GM23338 (cell line): ENCODE data around the gene ADGRF3. TPM values are rescaled to one million over a fixed set of nuclear protein-coding genes. Genes with fewer than 3 reads are reported as not detected.

ENCODE experiments used
- ATAC-seq: fragments of 200-7000 bp; cut with Tn5 transposase; 3 replicates; pipeline ENCODE4 v1.9.1; 2020
- DNase-seq: peaks from one replicate; pipeline ENCODE4 v3.0.0-alpha.2; 2015; ENCODE audit warnings: low spot score
- H2AFZ ChIP-seq: fragments of 200-600 bp; sonication (generic); 2 replicates; pipeline ENCODE4 v1.8.0; 2016; ENCODE audit warnings: antibody characterized with exemption, mild to moderate bottlenecking, moderate library complexity
- H3F3A ChIP-seq: fragments of 200-600 bp; sonication (generic); replicated peaks from 2 replicates; pipeline ENCODE4 v1.8.0; 2017; ENCODE audit warnings: antibody characterized with exemption, mixed run types, low read depth
- H3K27ac ChIP-seq: fragments of 200-600 bp; sonication (generic); 2 replicates; pipeline ENCODE4 v1.6.1; 2016; ENCODE audit warnings: low read depth
- H3K27me3 ChIP-seq: fragments of 200-600 bp; sonication (generic); 2 replicates; pipeline ENCODE4 v1.8.0; 2016; ENCODE audit warnings: mild to moderate bottlenecking, mixed run types, moderate library complexity; ENCODE audit not compliant: insufficient read depth
- H3K36me3 ChIP-seq: fragments of 200-600 bp; sonication (generic); 2 replicates; pipeline ENCODE4 v1.8.0; 2016; ENCODE audit warnings: mild to moderate bottlenecking; ENCODE audit not compliant: insufficient read depth
- H3K4me1 ChIP-seq: fragments of 200-600 bp; sonication (generic); 2 replicates; pipeline ENCODE4 v1.8.0; 2016; ENCODE audit warnings: mild to moderate bottlenecking, moderate library complexity; ENCODE audit not compliant: insufficient read depth
- H3K4me2 ChIP-seq: fragments of 200-600 bp; sonication (generic); 2 replicates; pipeline ENCODE4 v1.7.1; 2017; ENCODE audit warnings: mixed run types
- H3K4me3 ChIP-seq: fragments of 200-600 bp; sonication (generic); 2 replicates; pipeline ENCODE4 v1.6.1; 2016; ENCODE audit warnings: mixed run types
- H3K79me2 ChIP-seq: fragments of 200-600 bp; sonication (generic); replicated peaks from 2 replicates; pipeline ENCODE4 v1.8.0; 2017; ENCODE audit warnings: mild to moderate bottlenecking; ENCODE audit not compliant: insufficient read depth
- H3K9me2 ChIP-seq: fragments of 200-600 bp; sonication (generic); 2 replicates; pipeline ENCODE4 v1.8.0; 2017; ENCODE audit not compliant: insufficient read depth
- H4K20me1 ChIP-seq: fragments of 200-600 bp; sonication (generic); replicated peaks from 2 replicates; pipeline ENCODE4 v1.8.0; 2017; ENCODE audit warnings: mild to moderate bottlenecking; ENCODE audit not compliant: insufficient read depth
- H3K27ac Mint-ChIP-seq: 2 replicates; pipeline ENCODE4 v1.8.0; 2020; ENCODE audit warnings: inconsistent platforms, mild to moderate bottlenecking, moderate library complexity, mixed read lengths
- H3K27me3 Mint-ChIP-seq: 3 replicates; pipeline ENCODE4 v1.8.0; 2022; ENCODE audit warnings: low read depth, mild to moderate bottlenecking, moderate library complexity, mixed read lengths, inconsistent platforms; ENCODE audit not compliant: insufficient read depth, poor library complexity
- H3K36me3 Mint-ChIP-seq: 3 replicates; pipeline ENCODE4 v1.8.0; 2021; ENCODE audit warnings: low read depth, mild to moderate bottlenecking, inconsistent platforms, moderate library complexity, mixed read lengths
- H3K4me1 Mint-ChIP-seq: 3 replicates; pipeline ENCODE4 v1.8.0; 2020; ENCODE audit warnings: mild to moderate bottlenecking, inconsistent platforms, mixed read lengths
- H3K4me3 Mint-ChIP-seq: 3 replicates; pipeline ENCODE4 v1.8.0; 2021; ENCODE audit warnings: moderate library complexity, mild to moderate bottlenecking, inconsistent platforms, mixed read lengths
- H3K9me3 Mint-ChIP-seq: 3 replicates; pipeline ENCODE4 v1.8.0; 2020; ENCODE audit warnings: moderate library complexity, mild to moderate bottlenecking, inconsistent platforms, mixed read lengths
- CREB1 ChIP-seq: fragments of 250-450 bp; sonication (Bioruptor Pico); IDR thresholded peaks from 2 replicates; pipeline ENCODE4 v1.5.0; 2020; ENCODE audit warnings: low read depth, mild to moderate bottlenecking, moderate library complexity
- EZH2 ChIP-seq: fragments of 200-600 bp; sonication (generic); IDR thresholded peaks from one replicate; pipeline ENCODE4 v1.8.0; 2017; ENCODE audit warnings: antibody characterized with exemption, mild to moderate bottlenecking, low read depth; ENCODE audit not compliant: unreplicated experiment
- EZH2phosphoT487 ChIP-seq: fragments of 200-600 bp; sonication (generic); IDR thresholded peaks from one replicate; pipeline ENCODE4 v1.8.1; 2018; ENCODE audit warnings: antibody characterized with exemption; ENCODE audit not compliant: unreplicated experiment
- NANOG ChIP-seq: IDR thresholded peaks from 2 replicates; pipeline ENCODE4 v1.6.1; 2016; ENCODE audit warnings: antibody characterized with exemption, borderline replicate concordance
- POLR2AphosphoS5 ChIP-seq: IDR thresholded peaks from 2 replicates; pipeline ENCODE4 v1.6.1; 2016; ENCODE audit warnings: antibody characterized with exemption, low read depth
- STAT1 ChIP-seq: IDR thresholded peaks from one replicate; pipeline ENCODE4 v1.6.1; 2016; ENCODE audit warnings: antibody characterized with exemption; ENCODE audit not compliant: unreplicated experiment
- ZNF114 ChIP-seq: fragments of 250-450 bp; sonication (Bioruptor Pico); IDR thresholded peaks from 2 replicates; pipeline ENCODE4 v1.5.0; 2020; ENCODE audit warnings: mild to moderate bottlenecking, moderate library complexity
- polyA plus RNA-seq: library from polyadenylated mRNA; unstranded; fragments of >200 nt; fragmentation: Nextera tagmentation; extraction: Ambion mirVana; gene quantifications from 2 replicates; pipeline ENCODE4 v1.2.1, GENCODE V29; 2016
- total RNA-seq: library from RNA; depleted of rRNA; stranded (reverse); fragments of >200 nt; shearing (Covaris generic); gene quantifications from 2 replicates; pipeline ENCODE4 v1.2.3, GENCODE V29; 2014
- TF ChIP-seq, protein P1 (sequence below): fragments of 250-450 bp; sonication (Bioruptor Pico); IDR thresholded peaks from 2 replicates; pipeline ENCODE4 v1.5.0; 2020; ENCODE audit warnings: mild to moderate bottlenecking, moderate library complexity
- TF ChIP-seq, protein P2 (sequence below): IDR thresholded peaks from 2 replicates; pipeline ENCODE4 v1.6.1; 2016; ENCODE audit warnings: antibody characterized with exemption

The ADGRF3 gene
- total and polyA plus RNA-seq, 2 experiments from 2014 or later = 0.38 to 0.39 TPM

DNA sequence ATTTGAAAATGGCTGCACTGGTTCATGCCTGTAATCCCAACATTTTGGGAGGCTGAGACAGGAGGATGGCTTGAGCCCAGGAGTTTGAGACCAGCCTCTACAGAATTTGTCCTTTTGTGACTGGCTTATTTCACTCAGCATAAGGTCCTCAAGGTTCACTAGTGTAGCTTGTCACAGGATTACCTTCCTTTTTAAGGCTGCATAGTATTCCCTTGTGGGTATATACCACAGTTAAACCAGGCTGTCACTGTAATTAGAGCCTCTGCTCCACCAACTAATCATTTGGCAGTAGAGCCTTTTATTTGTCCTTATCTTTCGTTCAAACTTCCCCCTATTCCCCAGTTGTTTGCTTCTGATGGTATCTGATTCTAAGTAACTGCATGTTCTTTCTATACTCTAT, 51.1 kb downstream of the ADGRF3 start (continued):
- TF ChIP-seq, protein P1, sequence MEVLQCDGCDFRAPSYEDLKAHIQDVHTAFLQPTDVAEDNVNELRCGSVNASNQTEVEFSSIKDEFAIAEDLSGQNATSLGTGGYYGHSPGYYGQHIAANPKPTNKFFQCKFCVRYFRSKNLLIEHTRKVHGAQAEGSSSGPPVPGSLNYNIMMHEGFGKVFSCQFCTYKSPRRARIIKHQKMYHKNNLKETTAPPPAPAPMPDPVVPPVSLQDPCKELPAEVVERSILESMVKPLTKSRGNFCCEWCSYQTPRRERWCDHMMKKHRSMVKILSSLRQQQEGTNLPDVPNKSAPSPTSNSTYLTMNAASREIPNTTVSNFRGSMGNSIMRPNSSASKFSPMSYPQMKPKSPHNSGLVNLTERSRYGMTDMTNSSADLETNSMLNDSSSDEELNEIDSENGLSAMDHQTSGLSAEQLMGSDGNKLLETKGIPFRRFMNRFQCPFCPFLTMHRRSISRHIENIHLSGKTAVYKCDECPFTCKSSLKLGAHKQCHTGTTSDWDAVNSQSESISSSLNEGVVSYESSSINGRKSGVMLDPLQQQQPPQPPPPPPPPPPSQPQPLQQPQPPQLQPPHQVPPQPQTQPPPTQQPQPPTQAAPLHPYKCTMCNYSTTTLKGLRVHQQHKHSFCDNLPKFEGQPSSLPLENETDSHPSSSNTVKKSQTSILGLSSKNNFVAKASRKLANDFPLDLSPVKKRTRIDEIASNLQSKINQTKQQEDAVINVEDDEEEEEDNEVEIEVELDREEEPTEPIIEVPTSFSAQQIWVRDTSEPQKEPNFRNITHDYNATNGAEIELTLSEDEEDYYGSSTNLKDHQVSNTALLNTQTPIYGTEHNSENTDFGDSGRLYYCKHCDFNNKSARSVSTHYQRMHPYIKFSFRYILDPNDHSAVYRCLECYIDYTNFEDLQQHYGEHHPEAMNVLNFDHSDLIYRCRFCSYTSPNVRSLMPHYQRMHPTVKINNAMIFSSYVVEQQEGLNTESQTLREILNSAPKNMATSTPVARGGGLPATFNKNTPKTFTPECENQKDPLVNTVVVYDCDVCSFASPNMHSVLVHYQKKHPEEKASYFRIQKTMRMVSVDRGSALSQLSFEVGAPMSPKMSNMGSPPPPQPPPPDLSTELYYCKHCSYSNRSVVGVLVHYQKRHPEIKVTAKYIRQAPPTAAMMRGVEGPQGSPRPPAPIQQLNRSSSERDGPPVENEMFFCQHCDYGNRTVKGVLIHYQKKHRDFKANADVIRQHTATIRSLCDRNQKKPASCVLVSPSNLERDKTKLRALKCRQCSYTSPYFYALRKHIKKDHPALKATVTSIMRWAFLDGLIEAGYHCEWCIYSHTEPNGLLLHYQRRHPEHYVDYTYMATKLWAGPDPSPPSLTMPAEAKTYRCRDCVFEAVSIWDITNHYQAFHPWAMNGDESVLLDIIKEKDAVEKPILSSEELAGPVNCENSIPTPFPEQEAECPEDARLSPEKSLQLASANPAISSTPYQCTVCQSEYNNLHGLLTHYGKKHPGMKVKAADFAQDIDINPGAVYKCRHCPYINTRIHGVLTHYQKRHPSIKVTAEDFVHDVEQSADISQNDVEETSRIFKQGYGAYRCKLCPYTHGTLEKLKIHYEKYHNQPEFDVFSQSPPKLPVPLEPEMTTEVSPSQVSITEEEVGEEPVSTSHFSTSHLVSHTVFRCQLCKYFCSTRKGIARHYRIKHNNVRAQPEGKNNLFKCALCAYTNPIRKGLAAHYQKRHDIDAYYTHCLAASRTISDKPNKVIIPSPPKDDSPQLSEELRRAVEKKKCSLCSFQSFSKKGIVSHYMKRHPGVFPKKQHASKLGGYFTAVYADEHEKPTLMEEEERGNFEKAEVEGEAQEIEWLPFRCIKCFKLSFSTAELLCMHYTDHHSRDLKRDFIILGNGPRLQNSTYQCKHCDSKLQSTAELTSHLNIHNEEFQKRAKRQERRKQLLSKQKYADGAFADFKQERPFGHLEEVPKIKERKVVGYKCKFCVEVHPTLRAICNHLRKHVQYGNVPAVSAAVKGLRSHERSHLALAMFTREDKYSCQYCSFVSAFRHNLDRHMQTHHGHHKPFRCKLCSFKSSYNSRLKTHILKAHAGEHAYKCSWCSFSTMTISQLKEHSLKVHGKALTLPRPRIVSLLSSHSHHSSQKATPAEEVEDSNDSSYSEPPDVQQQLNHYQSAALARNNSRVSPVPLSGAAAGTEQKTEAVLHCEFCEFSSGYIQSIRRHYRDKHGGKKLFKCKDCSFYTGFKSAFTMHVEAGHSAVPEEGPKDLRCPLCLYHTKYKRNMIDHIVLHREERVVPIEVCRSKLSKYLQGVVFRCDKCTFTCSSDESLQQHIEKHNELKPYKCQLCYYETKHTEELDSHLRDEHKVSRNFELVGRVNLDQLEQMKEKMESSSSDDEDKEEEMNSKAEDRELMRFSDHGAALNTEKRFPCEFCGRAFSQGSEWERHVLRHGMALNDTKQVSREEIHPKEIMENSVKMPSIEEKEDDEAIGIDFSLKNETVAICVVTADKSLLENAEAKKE (CRISPR knock-in tag) = no peak
- TF ChIP-seq EZH2phosphoT487 (no peak), POLR2AphosphoS5 (no peak)

GRCh38 chr2:26292646-26293045, 53.9 kb downstream of the ADGRF3 start:
- Mint-ChIP-seq H3K27me3 (peaks cover 4% of the 10 kb centered on the region), H3K27ac (peak overlapping the region; percentile 56; the same call in 1 of the 2 replicates), H3K4me1 (peaks cover 6% of the 10 kb centered on the region), H3K36me3 (peaks cover 8% of the 10 kb centered on the region; the same call in 2 of the 3 replicates), H3K4me3 (no peak overlapping the region), H3K9me3 (no peaks in the 10 kb centered on the region)
- no peaks in the 10 kb centered on the region for H3K79me2 ChIP-seq
- peaks cover 8% of the 10 kb centered on the region for H3K4me1 ChIP-seq
- ATAC-seq = peak; percentile 73
- no peaks in the 10 kb centered on the region for H3K27me3 ChIP-seq
- H3F3A ChIP-seq = no peaks in the 10 kb centered on the region
- H3K27ac ChIP-seq = no peak overlapping the region
- H3K4me3 ChIP-seq = no peak overlapping the region
- no peak overlapping the region for H2AFZ ChIP-seq
- H4K20me1 ChIP-seq = no peaks in the 10 kb centered on the region
- no peaks in the 10 kb centered on the region for H3K9me2 ChIP-seq
- DNase-seq = peak; percentile 36
- no peak overlapping the region for H3K4me2 ChIP-seq
- no peaks in the 10 kb centered on the region for H3K36me3 ChIP-seq
- TF ChIP-seq EZH2phosphoT487 (no peak), POLR2AphosphoS5 (no peak), ZNF114 (CRISPR knock-in tag) (no peak), EZH2 (no peak), STAT1 (no peak), NANOG (no peak), CREB1 (CRISPR knock-in tag) (no peak)
- TF ChIP-seq, protein P2, sequence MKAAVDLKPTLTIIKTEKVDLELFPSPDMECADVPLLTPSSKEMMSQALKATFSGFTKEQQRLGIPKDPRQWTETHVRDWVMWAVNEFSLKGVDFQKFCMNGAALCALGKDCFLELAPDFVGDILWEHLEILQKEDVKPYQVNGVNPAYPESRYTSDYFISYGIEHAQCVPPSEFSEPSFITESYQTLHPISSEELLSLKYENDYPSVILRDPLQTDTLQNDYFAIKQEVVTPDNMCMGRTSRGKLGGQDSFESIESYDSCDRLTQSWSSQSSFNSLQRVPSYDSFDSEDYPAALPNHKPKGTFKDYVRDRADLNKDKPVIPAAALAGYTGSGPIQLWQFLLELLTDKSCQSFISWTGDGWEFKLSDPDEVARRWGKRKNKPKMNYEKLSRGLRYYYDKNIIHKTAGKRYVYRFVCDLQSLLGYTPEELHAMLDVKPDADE = no peak
- TF ChIP-seq, protein P1 (CRISPR knock-in tag) = no peak
